ENCODE measurements around the gene PDE6B.

The PDE6B gene

DNA sequence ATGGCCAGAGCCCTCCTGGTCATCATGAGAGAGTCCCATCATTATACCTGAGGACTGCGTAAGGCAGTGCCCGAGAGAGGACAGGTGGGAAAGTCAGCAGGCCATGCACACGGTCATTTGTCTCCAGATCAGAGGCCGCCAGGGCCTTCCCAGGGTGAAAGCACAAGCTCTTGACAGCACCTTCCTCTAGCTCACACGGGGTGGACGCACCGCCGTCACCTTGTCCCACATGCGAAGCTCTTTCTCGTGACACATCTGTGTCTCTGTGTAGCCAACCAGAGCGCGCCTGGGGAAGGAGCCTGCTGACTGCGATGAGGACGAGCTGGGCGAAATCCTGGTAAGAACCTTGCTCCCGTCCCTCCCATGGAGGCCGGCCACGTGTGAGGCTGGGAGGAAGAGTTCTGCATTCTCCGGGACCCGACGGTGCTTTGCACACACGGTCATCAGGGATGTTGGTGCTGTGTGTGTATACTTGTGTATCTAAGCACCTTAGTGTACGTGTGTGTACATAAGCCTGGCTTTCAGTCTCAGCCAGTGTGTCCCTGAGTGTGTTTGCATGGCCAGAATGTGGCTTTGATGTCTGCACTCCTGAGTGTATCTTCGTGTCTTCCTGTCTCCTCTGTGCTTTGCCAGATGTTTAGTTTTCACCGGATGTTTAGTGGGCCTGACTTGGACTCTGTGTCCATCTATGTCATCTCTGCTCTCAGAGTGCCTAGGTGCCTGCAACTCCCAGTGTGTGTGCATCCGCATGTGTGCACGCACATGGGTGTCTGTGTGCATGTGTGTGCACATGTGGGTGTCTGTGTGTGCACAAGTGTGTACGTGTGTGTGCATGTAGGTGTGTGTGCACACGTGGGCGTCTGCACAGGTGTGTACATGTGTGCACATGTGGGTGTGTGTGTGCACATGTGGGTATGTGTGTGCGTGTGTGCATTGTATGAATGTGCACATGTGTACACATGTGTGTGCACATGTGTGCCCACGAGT, 33.6 kb downstream of the PDE6B start:
- no peak for TF ChIP-seq CTCF (IDR thresholded peaks at IDR 0.05; ENCODE audit: insufficient read depth, low read depth, low read length, missing control alignments)
- no peak overlapping the region for H3K4me3 ChIP-seq (ENCODE audit: low read length)
- no peak for DNase-seq (ENCODE audit: low read depth)

DNA sequence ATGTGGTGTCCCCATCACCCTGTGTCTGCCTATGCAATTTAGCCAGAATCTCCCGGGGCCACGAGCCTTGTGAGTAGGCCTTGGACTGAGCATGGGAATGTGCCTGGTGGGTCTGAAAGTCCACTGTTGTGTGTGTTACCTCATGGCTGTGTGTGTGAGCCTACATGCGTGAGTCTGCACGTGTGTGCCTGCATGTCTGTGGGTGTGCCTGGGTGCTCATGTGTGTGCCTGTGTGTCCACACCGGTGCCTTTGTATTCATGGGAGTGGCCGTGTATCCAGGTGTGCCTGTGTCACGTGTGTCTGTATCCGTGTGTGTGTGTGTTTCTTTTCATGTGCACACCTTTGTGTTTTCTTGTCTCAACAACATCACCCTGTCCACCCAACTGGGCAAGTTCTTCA, 34.5 kb downstream of the PDE6B start:
- DNase-seq (ENCODE audit: low read depth) = no peak
- TF ChIP-seq CTCF (IDR thresholded peaks at IDR 0.05; ENCODE audit: insufficient read depth, low read depth, low read length, missing control alignments) = no peak

GRCh38 chr4:660401-660800, 35.0 kb downstream of the PDE6B start:
- no peak for DNase-seq (ENCODE audit: low read depth)
- H3K4me3 ChIP-seq (ENCODE audit: low read length) = no peak overlapping the region
- TF ChIP-seq CTCF (IDR thresholded peaks at IDR 0.05; ENCODE audit: insufficient read depth, low read depth, low read length, missing control alignments) = no peak

More for the DNA sequence above, 34.5 kb downstream of the PDE6B start:
- no peak overlapping the region for H3K4me3 ChIP-seq (ENCODE audit: low read length)

DNA sequence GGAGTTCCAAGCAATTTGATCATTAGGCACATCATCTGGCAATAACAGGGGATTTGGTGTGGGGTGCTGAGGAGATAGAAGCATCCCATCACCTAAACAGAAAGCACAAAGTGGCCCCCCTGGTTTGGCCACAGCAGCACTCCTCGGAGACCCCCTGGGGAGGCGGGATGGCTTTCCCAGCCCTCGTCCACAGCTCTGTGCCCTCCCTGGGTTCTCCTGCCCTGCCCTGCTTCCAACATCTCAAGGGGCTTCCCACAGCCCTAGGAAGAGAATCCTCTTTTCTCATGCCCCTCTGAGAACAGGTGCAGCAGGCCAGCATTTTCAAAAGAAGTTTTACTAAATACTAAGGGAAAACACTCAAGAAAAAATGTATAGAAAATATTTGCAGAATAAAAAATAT, 35.9 kb downstream of the PDE6B start:
- no peak for DNase-seq (ENCODE audit: low read depth)
- TF ChIP-seq CTCF (IDR thresholded peaks at IDR 0.05; ENCODE audit: insufficient read depth, low read depth, low read length, missing control alignments) = no peak
- no peak overlapping the region for H3K4me3 ChIP-seq (ENCODE audit: low read length)

- DNase-seq (ENCODE audit: low read depth) = no peak
- TF ChIP-seq CTCF (IDR thresholded peaks at IDR 0.05; ENCODE audit: insufficient read depth, low read depth, low read length, missing control alignments) = no peak
- no peak overlapping the region for H3K4me3 ChIP-seq (ENCODE audit: low read length)
These were observed 36.7 kb downstream of the PDE6B start for GRCh38 chr4:661881-662761.

GRCh38 chr4:663046-663437, 37.7 kb downstream of the PDE6B start:
- DNase-seq (ENCODE audit: low read depth) = no peak
- no peak for TF ChIP-seq CTCF (IDR thresholded peaks at IDR 0.05; ENCODE audit: insufficient read depth, low read depth, low read length, missing control alignments)
- no peak overlapping the region for H3K4me3 ChIP-seq (ENCODE audit: low read length)

All from epithelial cell of esophagus (primary cell).